WTC11 (cell line): ENCODE results near the gene ZC3H13. TPM values are rescaled to one million over a fixed set of nuclear protein-coding genes. Genes with fewer than 3 reads are reported as not detected.

Experiments used
- ATAC-seq: fragments of 200-7000 bp; cut with Tn5 transposase; 2 replicates; pipeline ENCODE4 v1.10.0; 2021; ENCODE audit warnings: mild to moderate bottlenecking, moderate library complexity
- CTCF ChIA-PET: fragments of 300-600 bp; sonication (Branson Sonifier 250); formaldehyde crosslinking; loops from one replicate; lab custom pipeline; 2021; ENCODE audit warnings: antibody characterized with exemption; lab: Charles Lee
- POLR2A ChIA-PET: fragments of 350-600 bp; sonication (Branson Sonifier 250); formaldehyde crosslinking; loops from one replicate; lab custom pipeline; 2021; ENCODE audit warnings: antibody characterized with exemption; lab: Charles Lee
- DNase-seq: peaks from one replicate; pipeline ENCODE4 v3.0.0; 2021; ENCODE audit warnings: low spot score
- H3K27ac Mint-ChIP-seq: 2 replicates; pipeline ENCODE4 v1.8.0; 2021; ENCODE audit warnings: mixed read lengths
- H3K27me3 Mint-ChIP-seq: 2 replicates; pipeline ENCODE4 v1.8.0; 2021; ENCODE audit warnings: low read depth, mild to moderate bottlenecking, moderate library complexity, mixed read lengths
- H3K36me3 Mint-ChIP-seq: 2 replicates; pipeline ENCODE4 v1.8.0; 2021; ENCODE audit warnings: mixed read lengths
- H3K4me1 Mint-ChIP-seq: 2 replicates; pipeline ENCODE4 v1.8.0; 2022; ENCODE audit warnings: mixed read lengths
- H3K4me3 Mint-ChIP-seq: 2 replicates; pipeline ENCODE4 v1.8.0; 2021; ENCODE audit warnings: mild to moderate bottlenecking, moderate library complexity, mixed read lengths
- H3K9me3 Mint-ChIP-seq: 2 replicates; pipeline ENCODE4 v1.8.0; 2021; ENCODE audit warnings: mixed read lengths
- CREB1 ChIP-seq: sonication (generic); formaldehyde crosslinking; IDR thresholded peaks from 2 replicates; pipeline ENCODE4 v1.8.0; 2023; ENCODE audit warnings: mild to moderate bottlenecking, missing genetic modification reagents
- E2F5 ChIP-seq: sonication (generic); formaldehyde crosslinking; IDR thresholded peaks from 2 replicates; pipeline ENCODE4 v1.8.1; 2022; ENCODE audit warnings: mild to moderate bottlenecking, moderate library complexity, missing genetic modification reagents
- ESRRA ChIP-seq: sonication (generic); formaldehyde crosslinking; IDR thresholded peaks from 2 replicates; pipeline ENCODE4 v1.8.1; 2022; ENCODE audit warnings: mild to moderate bottlenecking, missing genetic modification reagents, borderline replicate concordance
- FOXP1 ChIP-seq: sonication (generic); formaldehyde crosslinking; IDR thresholded peaks from 2 replicates; pipeline ENCODE4 v1.8.0; 2022; ENCODE audit warnings: missing genetic modification reagents, mild to moderate bottlenecking, moderate library complexity, borderline replicate concordance
- GRHL2 ChIP-seq: fragments of 250-450 bp; sonication (Bioruptor Pico); IDR thresholded peaks from 2 replicates; pipeline ENCODE4 v1.8.0; 2022; ENCODE audit warnings: mild to moderate bottlenecking, moderate library complexity; ENCODE audit not compliant: insufficient replicate concordance, severe bottlenecking
- HMGA2 ChIP-seq: fragments of 250-450 bp; sonication (Bioruptor Pico); IDR thresholded peaks from 2 replicates; pipeline ENCODE4 v1.4.0; 2021; ENCODE audit warnings: mild to moderate bottlenecking, moderate library complexity
- KAT7 ChIP-seq: sonication (generic); formaldehyde crosslinking; IDR thresholded peaks from 2 replicates; pipeline ENCODE4 v1.8.1; 2023; ENCODE audit warnings: missing genetic modification reagents, mild to moderate bottlenecking, borderline replicate concordance
- MYBL2 ChIP-seq: sonication (generic); formaldehyde crosslinking; IDR thresholded peaks from 2 replicates; pipeline ENCODE4 v1.8.1; 2023; ENCODE audit warnings: mild to moderate bottlenecking, moderate library complexity, missing genetic modification reagents
- NFATC4 ChIP-seq: fragments of 250-450 bp; sonication (Bioruptor Pico); IDR thresholded peaks from 2 replicates; pipeline ENCODE4 v1.9.0; 2021; ENCODE audit warnings: mild to moderate bottlenecking
- NR1H2 ChIP-seq: sonication (generic); formaldehyde crosslinking; IDR thresholded peaks from 2 replicates; pipeline ENCODE4 v1.9.0; 2021; ENCODE audit warnings: mild to moderate bottlenecking, moderate library complexity, missing genetic modification reagents
- SOX15 ChIP-seq: fragments of 250-450 bp; sonication (Bioruptor Pico); IDR thresholded peaks from 2 replicates; pipeline ENCODE4 v1.9.0; 2021; ENCODE audit warnings: mild to moderate bottlenecking
- ZNF138 ChIP-seq: sonication (generic); formaldehyde crosslinking; conservative IDR thresholded peaks from 2 replicates; pipeline ENCODE4 v1.8.1; 2022; ENCODE audit warnings: mild to moderate bottlenecking, moderate library complexity, missing genetic modification reagents
- total RNA-seq: library from RNA; stranded (reverse); gene quantifications from 3 replicates; pipeline ENCODE4 v1.2.3, GENCODE V29; 2021
- TF ChIP-seq, protein P1 (sequence below): fragments of 250-450 bp; sonication (Bioruptor Pico); conservative IDR thresholded peaks from 2 replicates; pipeline ENCODE4 v1.9.0; 2021; ENCODE audit warnings: mild to moderate bottlenecking
- TF ChIP-seq, protein P2 (sequence below): sonication (generic); formaldehyde crosslinking; IDR thresholded peaks from 2 replicates; pipeline ENCODE4 v1.8.0; 2022; ENCODE audit warnings: mild to moderate bottlenecking, missing genetic modification reagents
- TF ChIP-seq, protein P3 (sequence below): sonication (generic); formaldehyde crosslinking; IDR thresholded peaks from 2 replicates; pipeline ENCODE4 v1.8.0; 2022; ENCODE audit warnings: missing genetic modification reagents
- TF ChIP-seq, protein P4 (sequence below): sonication (generic); formaldehyde crosslinking; IDR thresholded peaks from 2 replicates; pipeline ENCODE4 v1.8.1; 2023; ENCODE audit warnings: mild to moderate bottlenecking, moderate library complexity, missing genetic modification reagents
- TF ChIP-seq, protein P5 (sequence below): sonication (generic); formaldehyde crosslinking; IDR thresholded peaks from 2 replicates; pipeline ENCODE4 v1.8.1; 2022; ENCODE audit warnings: low read depth, mild to moderate bottlenecking, moderate library complexity, missing genetic modification reagents, borderline replicate concordance
- TF ChIP-seq, protein P6 (sequence below): sonication (generic); formaldehyde crosslinking; IDR thresholded peaks from 2 replicates; pipeline ENCODE4 v1.8.1; 2022; ENCODE audit warnings: mild to moderate bottlenecking, missing genetic modification reagents, moderate library complexity, borderline replicate concordance

ZC3H13 gene
- total RNA-seq, 1 experiment from 2014 or later = 49.7 TPM

DNA sequence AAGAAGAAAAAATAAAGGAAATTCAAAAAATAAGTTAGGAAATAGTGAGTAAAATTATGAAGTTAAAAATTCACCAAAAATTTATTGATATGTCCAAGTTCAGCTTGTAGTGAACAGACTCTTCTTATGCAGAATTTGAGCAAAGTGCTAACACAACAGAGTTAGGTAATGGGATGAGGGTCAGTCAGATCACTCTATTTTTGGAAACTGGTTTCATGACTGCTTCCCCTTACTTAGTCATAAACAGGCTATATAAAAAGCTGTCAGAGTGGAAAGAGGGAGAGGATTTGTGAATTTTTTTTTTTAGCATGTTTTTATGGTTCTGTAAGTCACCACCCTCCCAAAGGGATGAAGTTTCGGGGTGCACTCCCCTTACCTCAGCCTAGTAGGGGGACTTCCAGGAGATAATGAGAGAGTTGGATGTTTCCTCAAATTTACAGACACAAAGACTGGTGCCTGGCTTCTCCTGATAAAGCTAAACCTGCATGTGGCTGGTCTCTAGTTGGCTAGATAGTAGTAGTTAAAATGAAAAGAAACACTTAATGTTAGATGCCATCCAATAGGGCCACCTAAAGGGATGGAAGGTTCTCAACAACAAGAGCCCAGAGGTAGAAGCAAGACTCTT is 47.8 kb upstream of the ZC3H13 start:
- CTCF ChIA-PET = no interaction called here
- TF ChIP-seq, protein P1, sequence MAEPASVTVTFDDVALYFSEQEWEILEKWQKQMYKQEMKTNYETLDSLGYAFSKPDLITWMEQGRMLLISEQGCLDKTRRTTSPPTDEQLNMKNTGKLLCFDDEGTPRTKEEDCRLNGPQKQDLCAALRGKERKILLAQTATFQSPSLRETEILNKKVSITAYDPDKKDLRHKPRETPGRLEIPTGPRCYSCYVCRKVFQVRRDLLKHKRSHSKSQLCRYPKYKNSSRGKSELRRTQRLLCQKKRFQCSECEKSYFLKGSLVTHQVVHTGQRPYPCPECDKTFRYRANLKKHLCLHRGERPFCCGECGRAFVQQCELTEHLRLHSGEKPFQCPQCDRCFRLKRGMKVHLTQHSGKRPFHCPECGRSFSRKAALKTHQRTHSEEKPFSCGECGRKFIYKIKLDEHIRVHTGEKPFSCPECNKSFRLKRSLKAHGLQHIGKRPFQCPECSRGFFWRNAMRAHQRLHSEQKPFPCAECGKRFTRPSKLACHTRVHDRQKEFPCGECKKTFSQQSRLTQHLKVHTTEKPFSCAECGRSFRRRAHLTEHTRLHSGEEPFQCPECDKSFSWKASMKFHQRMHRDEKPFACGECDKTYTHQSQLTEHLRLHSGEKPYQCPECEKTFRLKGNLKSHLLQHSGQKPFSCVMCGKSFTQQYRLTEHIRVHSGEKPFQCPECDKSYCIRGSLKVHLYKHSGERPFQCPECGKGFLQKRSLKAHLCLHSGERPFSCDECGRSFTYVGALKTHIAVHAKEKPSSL (CRISPR knock-in tag) = no peak
- TF ChIP-seq CREB1 (CRISPR knock-in tag) (no peak), SOX15 (CRISPR knock-in tag) (no peak), NR1H2 (CRISPR knock-in tag) (no peak), FOXP1 (CRISPR knock-in tag) (no peak), MYBL2 (CRISPR knock-in tag) (no peak), NFATC4 (CRISPR knock-in tag) (no peak)
- TF ChIP-seq, protein P2, sequence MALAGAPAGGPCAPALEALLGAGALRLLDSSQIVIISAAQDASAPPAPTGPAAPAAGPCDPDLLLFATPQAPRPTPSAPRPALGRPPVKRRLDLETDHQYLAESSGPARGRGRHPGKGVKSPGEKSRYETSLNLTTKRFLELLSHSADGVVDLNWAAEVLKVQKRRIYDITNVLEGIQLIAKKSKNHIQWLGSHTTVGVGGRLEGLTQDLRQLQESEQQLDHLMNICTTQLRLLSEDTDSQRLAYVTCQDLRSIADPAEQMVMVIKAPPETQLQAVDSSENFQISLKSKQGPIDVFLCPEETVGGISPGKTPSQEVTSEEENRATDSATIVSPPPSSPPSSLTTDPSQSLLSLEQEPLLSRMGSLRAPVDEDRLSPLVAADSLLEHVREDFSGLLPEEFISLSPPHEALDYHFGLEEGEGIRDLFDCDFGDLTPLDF (CRISPR knock-in tag) = no peak
- ATAC-seq = no peak

DNA sequence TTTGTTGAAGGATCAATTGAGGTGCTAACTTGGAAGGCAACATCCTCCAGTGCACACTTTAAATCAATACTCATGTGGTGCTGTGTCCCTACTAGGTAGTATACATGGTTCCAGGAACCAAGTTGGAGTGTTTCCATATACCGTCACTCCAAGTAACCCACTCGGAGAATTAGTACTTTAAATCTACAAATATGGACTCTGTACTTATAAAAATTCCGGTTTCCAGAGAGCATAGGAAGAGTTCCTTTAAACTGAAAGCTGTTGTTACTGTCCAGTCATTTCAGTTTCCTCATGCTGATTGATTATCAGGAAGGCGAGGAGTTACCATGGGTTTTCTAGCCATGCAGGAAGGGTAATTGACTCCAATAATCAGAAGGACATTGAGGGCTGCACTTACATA is 45.1 kb upstream of the ZC3H13 start:
- ChIA-PET POLR2A (no interaction called here), CTCF (no interaction called here)
- Mint-ChIP-seq H3K36me3 (no peaks in the 10 kb centered on the region), H3K9me3 (no peaks in the 10 kb centered on the region), H3K4me1 (peaks cover 7% of the 10 kb centered on the region), H3K4me3 (no peak overlapping the region), H3K27me3 (no peaks in the 10 kb centered on the region), H3K27ac (no peak overlapping the region)
- no peak for TF ChIP-seq ESRRA
- TF ChIP-seq HMGA2 = no peak
- TF ChIP-seq, protein P3, sequence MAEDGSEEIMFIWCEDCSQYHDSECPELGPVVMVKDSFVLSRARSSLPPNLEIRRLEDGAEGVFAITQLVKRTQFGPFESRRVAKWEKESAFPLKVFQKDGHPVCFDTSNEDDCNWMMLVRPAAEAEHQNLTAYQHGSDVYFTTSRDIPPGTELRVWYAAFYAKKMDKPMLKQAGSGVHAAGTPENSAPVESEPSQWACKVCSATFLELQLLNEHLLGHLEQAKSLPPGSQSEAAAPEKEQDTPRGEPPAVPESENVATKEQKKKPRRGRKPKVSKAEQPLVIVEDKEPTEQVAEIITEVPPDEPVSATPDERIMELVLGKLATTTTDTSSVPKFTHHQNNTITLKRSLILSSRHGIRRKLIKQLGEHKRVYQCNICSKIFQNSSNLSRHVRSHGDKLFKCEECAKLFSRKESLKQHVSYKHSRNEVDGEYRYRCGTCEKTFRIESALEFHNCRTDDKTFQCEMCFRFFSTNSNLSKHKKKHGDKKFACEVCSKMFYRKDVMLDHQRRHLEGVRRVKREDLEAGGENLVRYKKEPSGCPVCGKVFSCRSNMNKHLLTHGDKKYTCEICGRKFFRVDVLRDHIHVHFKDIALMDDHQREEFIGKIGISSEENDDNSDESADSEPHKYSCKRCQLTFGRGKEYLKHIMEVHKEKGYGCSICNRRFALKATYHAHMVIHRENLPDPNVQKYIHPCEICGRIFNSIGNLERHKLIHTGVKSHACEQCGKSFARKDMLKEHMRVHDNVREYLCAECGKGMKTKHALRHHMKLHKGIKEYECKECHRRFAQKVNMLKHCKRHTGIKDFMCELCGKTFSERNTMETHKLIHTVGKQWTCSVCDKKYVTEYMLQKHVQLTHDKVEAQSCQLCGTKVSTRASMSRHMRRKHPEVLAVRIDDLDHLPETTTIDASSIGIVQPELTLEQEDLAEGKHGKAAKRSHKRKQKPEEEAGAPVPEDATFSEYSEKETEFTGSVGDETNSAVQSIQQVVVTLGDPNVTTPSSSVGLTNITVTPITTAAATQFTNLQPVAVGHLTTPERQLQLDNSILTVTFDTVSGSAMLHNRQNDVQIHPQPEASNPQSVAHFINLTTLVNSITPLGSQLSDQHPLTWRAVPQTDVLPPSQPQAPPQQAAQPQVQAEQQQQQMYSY = no peak
- TF ChIP-seq, protein P4, sequence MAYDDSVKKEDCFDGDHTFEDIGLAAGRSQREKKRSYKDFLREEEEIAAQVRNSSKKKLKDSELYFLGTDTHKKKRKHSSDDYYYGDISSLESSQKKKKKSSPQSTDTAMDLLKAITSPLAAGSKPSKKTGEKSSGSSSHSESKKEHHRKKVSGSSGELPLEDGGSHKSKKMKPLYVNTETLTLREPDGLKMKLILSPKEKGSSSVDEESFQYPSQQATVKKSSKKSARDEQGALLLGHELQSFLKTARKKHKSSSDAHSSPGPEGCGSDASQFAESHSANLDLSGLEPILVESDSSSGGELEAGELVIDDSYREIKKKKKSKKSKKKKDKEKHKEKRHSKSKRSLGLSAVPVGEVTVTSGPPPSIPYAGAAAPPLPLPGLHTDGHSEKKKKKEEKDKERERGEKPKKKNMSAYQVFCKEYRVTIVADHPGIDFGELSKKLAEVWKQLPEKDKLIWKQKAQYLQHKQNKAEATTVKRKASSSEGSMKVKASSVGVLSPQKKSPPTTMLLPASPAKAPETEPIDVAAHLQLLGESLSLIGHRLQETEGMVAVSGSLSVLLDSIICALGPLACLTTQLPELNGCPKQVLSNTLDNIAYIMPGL (CRISPR knock-in tag) = no peak
- DNase-seq (no peak), ATAC-seq (no peak)

More for the DNA sequence above, 47.8 kb upstream of the ZC3H13 start:
- no peak overlapping the region for H3K27ac Mint-ChIP-seq
- peaks cover 7% of the 10 kb centered on the region for H3K4me1 Mint-ChIP-seq
- no peaks in the 10 kb centered on the region for H3K27me3 Mint-ChIP-seq
- H3K4me3 Mint-ChIP-seq = no peak overlapping the region
- no peaks in the 10 kb centered on the region for H3K36me3 Mint-ChIP-seq
- H3K9me3 Mint-ChIP-seq = no peaks in the 10 kb centered on the region
- no peak for DNase-seq
- POLR2A ChIA-PET = interaction anchor here (0.7 kb wide), 1 partner anchor 211 kb away, joined by 3 read pairs; no protein-coding TSS in a partner anchor

- Mint-ChIP-seq H3K27me3 (no peaks in the 10 kb centered on the region), H3K4me1 (peaks cover 5% of the 10 kb centered on the region), H3K4me3 (no peak overlapping the region), H3K9me3 (no peaks in the 10 kb centered on the region), H3K27ac (no peak overlapping the region)
- ATAC-seq (no peak), DNase-seq (no peak)
- TF ChIP-seq, protein P5, sequence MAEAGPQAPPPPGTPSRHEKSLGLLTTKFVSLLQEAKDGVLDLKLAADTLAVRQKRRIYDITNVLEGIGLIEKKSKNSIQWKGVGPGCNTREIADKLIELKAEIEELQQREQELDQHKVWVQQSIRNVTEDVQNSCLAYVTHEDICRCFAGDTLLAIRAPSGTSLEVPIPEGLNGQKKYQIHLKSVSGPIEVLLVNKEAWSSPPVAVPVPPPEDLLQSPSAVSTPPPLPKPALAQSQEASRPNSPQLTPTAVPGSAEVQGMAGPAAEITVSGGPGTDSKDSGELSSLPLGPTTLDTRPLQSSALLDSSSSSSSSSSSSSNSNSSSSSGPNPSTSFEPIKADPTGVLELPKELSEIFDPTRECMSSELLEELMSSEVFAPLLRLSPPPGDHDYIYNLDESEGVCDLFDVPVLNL (CRISPR knock-in tag) = no peak
- no peak for TF ChIP-seq NFATC4 (CRISPR knock-in tag)
- no peak for TF ChIP-seq ZNF138 (CRISPR knock-in tag)
- TF ChIP-seq, protein P6, sequence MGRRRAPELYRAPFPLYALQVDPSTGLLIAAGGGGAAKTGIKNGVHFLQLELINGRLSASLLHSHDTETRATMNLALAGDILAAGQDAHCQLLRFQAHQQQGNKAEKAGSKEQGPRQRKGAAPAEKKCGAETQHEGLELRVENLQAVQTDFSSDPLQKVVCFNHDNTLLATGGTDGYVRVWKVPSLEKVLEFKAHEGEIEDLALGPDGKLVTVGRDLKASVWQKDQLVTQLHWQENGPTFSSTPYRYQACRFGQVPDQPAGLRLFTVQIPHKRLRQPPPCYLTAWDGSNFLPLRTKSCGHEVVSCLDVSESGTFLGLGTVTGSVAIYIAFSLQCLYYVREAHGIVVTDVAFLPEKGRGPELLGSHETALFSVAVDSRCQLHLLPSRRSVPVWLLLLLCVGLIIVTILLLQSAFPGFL (CRISPR knock-in tag) = no peak
- no peak for TF ChIP-seq KAT7 (CRISPR knock-in tag)
- no peak for TF ChIP-seq GRHL2 (CRISPR knock-in tag)
- TF ChIP-seq E2F5 = no peak
- TF ChIP-seq, all 79 proteins: peak for 0
- CTCF ChIA-PET = no interaction called here
- POLR2A ChIA-PET = no interaction called here
- no peaks in the 10 kb centered on the region for H3K36me3 Mint-ChIP-seq
These were observed 44.5 kb upstream of the ZC3H13 start for GRCh38 chr13:46097015-46097414.
